Measurements from ENCODE around the gene ELMOD2. TPM values are rescaled to one million over a fixed set of nuclear protein-coding genes. Genes with fewer than 3 reads are reported as not detected.
A peak's percentile ranks its signal among the peaks of the same experiment; 100 is the strongest.

ELMOD2 gene
- total RNA-seq, 4 donors from 2014 or later: 3.2 to 13.7 (median 10.9) TPM

DNA sequence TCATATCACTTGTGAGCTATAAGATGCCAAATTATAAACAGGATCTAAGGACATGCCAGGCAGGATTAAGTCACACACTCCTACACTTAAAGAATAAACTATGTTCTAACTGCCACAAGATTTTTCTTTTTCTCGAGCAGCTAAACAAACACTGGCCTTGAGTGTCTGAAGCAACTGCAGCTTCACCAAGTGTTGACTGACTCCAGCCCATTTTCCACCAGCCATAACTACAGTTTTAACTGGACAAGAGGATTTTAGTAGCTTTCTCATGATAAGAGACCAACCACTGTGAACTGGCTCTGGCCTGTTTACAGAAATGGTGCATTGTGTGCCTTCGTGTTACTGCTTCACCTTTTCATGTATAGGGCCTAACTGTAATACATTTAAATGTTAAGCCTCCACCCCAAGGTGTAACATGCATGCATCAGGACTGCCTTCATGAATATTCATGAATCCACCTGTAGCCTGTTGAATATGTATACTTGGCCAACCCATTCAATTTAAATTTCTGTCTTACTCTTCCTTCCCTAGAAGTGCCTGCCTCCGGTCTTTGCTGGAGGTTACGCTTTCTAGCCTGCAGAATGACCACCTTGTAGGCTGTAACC is 34.0 kb downstream of the ELMOD2 start:
- no peak for DNase-seq
- no peaks in the 10 kb centered on the region for H3K27me3 ChIP-seq
- no peaks in the 10 kb centered on the region for H3K9me3 ChIP-seq
- no peak for ATAC-seq
- no peak for TF ChIP-seq POLR2A (IDR thresholded peaks at IDR 0.05)
- TF ChIP-seq, protein P1, sequence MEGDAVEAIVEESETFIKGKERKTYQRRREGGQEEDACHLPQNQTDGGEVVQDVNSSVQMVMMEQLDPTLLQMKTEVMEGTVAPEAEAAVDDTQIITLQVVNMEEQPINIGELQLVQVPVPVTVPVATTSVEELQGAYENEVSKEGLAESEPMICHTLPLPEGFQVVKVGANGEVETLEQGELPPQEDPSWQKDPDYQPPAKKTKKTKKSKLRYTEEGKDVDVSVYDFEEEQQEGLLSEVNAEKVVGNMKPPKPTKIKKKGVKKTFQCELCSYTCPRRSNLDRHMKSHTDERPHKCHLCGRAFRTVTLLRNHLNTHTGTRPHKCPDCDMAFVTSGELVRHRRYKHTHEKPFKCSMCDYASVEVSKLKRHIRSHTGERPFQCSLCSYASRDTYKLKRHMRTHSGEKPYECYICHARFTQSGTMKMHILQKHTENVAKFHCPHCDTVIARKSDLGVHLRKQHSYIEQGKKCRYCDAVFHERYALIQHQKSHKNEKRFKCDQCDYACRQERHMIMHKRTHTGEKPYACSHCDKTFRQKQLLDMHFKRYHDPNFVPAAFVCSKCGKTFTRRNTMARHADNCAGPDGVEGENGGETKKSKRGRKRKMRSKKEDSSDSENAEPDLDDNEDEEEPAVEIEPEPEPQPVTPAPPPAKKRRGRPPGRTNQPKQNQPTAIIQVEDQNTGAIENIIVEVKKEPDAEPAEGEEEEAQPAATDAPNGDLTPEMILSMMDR (IDR thresholded peaks at IDR 0.05 in 4 of 5, conservative IDR thresholded peaks at IDR 0.05 in 1 of 5): no peak
- H3K36me3 ChIP-seq: peaks cover 0 to 6% of the 10 kb centered on the region in 2 donors
- H3K27ac ChIP-seq: no peak overlapping the region
- in situ Hi-C loops (cut with MboI; ENCODE audit: low sequenced_read_pairs in 4 of 4): no loop called here
- H3K4me1 ChIP-seq: no peaks in the 10 kb centered on the region
- intact Hi-C loops (cut with DNase I; ENCODE audit: low total_unique reads): no loop called here
- no peak overlapping the region for H3K4me3 ChIP-seq

DNA sequence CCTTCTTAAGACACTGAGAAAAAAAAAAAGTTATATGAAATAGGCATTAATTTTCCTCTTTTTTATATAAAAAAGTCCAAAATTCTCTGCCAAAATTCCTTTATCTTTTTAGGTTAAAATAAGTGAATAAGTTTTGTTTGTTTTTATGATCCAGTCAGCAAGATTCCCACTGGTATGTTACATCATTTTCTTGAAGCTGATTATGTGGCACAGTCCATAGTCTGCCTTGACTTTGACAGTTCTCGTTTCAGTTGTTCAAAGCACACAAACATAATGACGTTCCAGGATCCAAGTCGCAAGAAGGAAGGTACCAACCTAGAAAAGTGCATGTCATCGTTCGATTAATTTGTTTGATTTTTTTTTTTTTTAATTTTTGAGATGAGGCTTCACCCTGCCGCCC is 35.7 kb downstream of the ELMOD2 start:
- no peak overlapping the region for H3K4me3 ChIP-seq
- peaks cover 0 to 5% (median 0%) of the 10 kb centered on the region in 3 donors for H3K27me3 ChIP-seq
- TF ChIP-seq, protein P1 (IDR thresholded peaks at IDR 0.05 in 4 of 5, conservative IDR thresholded peaks at IDR 0.05 in 1 of 5): no peak
- TF ChIP-seq POLR2A (IDR thresholded peaks at IDR 0.05): no peak
- no peaks in the 10 kb centered on the region for H3K9me3 ChIP-seq
- in situ Hi-C loops (cut with MboI; ENCODE audit: low sequenced_read_pairs in 4 of 4) (no loop called here), intact Hi-C loops (cut with DNase I; ENCODE audit: low total_unique reads) (no loop called here)
- no peaks in the 10 kb centered on the region for H3K36me3 ChIP-seq
- DNase-seq: no peak
- H3K4me1 ChIP-seq: no peaks in the 10 kb centered on the region
- ATAC-seq: no peak
- H3K27ac ChIP-seq: no peak overlapping the region

DNA sequence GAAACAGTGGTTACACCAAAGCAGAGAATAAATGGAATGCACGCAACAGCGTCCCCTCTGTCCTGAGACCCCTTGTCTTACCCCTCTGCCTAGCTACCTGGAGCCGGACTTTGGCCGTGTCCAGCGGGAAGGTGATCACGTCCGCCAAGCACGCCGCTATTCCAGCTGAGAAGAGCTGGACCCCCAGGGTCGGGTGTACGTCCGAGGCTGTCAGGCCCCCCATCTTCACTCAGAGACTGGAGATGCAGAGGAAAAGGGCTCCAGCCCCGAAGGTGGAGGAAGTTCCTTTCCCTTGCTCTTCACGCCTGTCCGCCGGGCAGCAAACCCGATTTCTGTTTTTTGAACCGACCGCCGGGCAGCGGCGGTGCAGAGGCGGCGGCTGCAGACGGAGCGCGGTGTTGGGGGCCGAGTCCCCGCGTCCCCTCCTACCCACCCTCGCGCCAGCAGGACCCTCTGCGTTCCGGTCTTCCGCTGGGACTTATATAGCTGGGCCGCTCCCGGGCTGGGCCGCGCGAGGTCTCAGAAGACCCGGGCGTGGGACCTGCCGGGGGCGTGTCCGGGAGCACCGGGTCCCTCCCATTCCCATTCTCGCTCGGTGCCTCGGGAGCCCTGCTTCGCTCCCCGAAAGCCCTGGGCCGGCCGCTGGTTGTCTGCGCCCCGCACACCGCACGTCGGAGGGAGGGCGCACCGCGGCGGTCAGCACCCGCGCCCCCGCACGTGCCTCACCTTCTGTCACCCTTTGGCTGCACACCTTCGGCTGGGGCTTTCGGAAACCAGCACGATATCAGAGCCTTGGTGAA is 44.7 kb downstream of the ELMOD2 start, which contains the start of gene UCP1:
Gene UCP1, minus strand, starts transcription at position 455 of the 800 bp plus-strand sequence. Its CDS starts 232 bp downstream, at position 223.
- in situ Hi-C loops (cut with MboI; ENCODE audit: low sequenced_read_pairs in 4 of 4) (no loop called here), intact Hi-C loops (cut with DNase I; ENCODE audit: low total_unique reads) (no loop called here)
- H3K27me3 ChIP-seq: peaks cover 40 to 67% (median 57%) of the 10 kb centered on the region in 3 donors

DNA sequence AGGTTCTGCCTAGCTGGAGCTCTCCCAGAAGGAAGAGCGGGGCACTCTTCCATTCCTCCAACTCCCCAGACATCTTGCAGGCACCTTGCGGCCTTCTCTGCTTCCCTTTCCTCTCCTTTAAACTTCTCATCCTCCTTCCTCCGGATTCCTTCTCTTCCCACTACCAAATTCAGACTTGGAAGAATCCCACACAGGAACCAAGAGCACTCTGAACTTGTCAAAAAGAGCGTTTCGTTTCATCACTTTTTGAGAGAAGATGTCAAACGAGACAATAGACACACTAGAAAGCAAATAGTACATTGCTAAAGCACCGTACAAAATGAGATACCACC is 45.3 kb downstream of the ELMOD2 start:
- peaks cover 0 to 5% (median 0%) of the 10 kb centered on the region in 3 donors for H3K9me3 ChIP-seq
- ATAC-seq (no peak), DNase-seq (no peak)
- H3K36me3 ChIP-seq: no peaks in the 10 kb centered on the region
- TF ChIP-seq, protein P1 (IDR thresholded peaks at IDR 0.05 in 4 of 5, conservative IDR thresholded peaks at IDR 0.05 in 1 of 5): no peak
- TF ChIP-seq POLR2A (IDR thresholded peaks at IDR 0.05): no peak
- no peak overlapping the region for H3K27ac ChIP-seq
- H3K4me1 ChIP-seq: peaks cover 9 to 11% of the 10 kb centered on the region in 2 donors
- peak overlapping the region; percentile 51 to 63 (median 55) for H3K4me3 ChIP-seq
- in situ Hi-C loops (cut with MboI; ENCODE audit: low sequenced_read_pairs in 4 of 4): no loop called here
- intact Hi-C loops (cut with DNase I; ENCODE audit: low total_unique reads): no loop called here
- peaks cover 40 to 67% (median 57%) of the 10 kb centered on the region in 3 donors for H3K27me3 ChIP-seq

More for the DNA sequence above, 44.7 kb downstream of the ELMOD2 start, which contains the start of gene UCP1:
- H3K4me3 ChIP-seq: peak within 1 kb of the TSS; percentile 51 to 63 (median 55)
- peak in 1 of 2 donors; percentile 27 for ATAC-seq
- no peaks in the 10 kb centered on the region for H3K36me3 ChIP-seq
- peaks cover 9 to 11% of the 10 kb centered on the region in 2 donors for H3K4me1 ChIP-seq
- TF ChIP-seq POLR2A (IDR thresholded peaks at IDR 0.05): no peak
- TF ChIP-seq, protein P1 (IDR thresholded peaks at IDR 0.05 in 4 of 5, conservative IDR thresholded peaks at IDR 0.05 in 1 of 5): no peak
- H3K27ac ChIP-seq: no peak within 1 kb of the TSS
- DNase-seq: no peak
- H3K9me3 ChIP-seq: peaks cover 0 to 5% (median 0%) of the 10 kb centered on the region in 3 donors

Data from gastrocnemius medialis (tissue), 4 donors.